Glomerular visceral epithelial cell (primary cell): ENCODE results near the gene N4BP2.

Experiments
- DNase-seq: peaks from one replicate; pipeline ENCODE4 v3.0.0-alpha.2; 2016; ENCODE audit errors: extremely low spot score

N4BP2 gene

DNA sequence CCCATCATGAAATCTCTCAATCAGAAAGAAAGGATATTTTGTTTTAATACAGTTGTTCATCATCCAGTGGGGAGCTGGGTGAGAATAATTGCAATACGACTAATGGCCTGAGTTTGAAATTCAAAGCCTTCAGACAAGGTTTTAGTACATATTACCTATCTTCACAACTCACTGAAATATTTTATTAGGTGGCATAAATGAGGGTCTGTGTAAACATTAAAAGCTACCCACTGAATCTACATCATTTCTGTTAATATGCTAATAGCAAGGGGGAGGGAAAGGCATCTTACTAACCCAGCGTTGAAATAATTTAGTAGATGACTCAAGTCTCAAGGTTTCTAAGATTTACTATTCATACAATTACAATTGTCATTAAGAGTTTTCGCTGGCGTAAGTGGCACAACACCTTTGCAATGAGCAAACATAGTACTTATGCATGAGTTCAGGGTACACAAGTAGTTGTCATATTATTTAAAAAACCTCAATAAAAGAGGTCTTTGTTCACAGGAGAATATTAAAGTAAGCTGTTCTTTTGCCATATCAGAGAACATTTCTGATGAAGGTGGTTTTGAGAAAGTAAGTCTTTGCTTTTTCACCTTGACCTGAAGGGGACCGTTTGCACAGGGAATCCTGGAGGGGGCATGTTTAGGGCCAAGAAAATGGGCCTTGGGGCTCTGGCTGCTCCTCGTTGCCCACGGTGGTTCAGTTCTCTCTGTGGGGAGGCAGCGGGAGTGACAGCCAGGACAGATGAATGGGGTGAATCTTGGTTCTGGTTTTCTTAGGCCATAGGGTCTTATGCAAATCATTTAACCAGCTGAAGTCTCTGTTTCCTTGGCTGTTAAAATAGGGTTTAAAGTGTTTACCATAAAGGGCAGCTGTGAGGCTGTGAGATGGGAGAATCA is 135.7 kb downstream of the N4BP2 start:
- no peak for DNase-seq

DNA sequence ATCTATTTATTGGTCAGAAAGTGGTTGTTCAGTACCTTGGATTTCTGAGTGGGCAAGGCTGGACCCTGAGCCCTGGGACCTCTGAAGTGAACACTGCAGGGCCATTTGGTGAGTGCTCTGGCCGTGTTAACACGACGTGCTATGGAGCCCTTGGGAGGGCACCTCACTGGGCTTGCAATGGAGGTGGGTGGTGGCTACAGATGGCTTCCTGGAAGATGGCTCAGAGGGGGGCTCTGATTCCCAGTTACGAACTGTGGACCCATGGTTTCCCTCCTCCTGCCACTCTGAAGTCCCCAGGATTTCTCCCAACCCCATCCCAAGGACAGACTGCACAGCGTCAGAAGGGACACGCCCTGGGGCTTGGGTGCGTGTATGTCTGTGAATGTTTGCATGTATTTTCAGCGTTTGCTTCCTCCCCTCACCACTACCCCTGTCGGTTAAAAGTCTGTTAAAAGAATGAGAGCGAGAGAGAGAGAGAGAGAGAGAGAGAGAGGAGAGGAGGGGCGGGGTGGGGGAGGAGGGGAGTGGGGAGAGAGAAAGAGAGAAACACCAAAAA is 136.4 kb downstream of the N4BP2 start:
- DNase-seq = no peak

DNA sequence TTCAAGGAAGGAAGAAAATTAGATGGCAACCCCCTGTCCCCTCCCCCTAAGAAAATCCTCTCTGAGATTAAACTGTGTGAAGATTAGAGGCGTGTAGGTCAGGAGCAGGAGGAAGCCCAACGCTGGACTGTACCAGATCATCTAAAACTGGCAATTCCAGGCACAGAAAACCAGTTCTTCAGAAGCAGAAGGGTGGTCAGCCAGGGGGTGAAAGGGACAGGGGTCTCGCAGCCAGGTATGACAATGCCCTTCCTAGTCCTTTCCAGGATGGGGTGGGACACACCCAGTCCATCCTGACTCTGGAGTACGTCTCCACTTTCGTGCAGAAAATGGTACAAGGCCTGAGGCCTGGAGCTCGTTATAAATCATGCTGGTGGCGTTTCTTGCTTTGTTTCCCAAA is 136.9 kb downstream of the N4BP2 start:
- DNase-seq = no peak

DNA sequence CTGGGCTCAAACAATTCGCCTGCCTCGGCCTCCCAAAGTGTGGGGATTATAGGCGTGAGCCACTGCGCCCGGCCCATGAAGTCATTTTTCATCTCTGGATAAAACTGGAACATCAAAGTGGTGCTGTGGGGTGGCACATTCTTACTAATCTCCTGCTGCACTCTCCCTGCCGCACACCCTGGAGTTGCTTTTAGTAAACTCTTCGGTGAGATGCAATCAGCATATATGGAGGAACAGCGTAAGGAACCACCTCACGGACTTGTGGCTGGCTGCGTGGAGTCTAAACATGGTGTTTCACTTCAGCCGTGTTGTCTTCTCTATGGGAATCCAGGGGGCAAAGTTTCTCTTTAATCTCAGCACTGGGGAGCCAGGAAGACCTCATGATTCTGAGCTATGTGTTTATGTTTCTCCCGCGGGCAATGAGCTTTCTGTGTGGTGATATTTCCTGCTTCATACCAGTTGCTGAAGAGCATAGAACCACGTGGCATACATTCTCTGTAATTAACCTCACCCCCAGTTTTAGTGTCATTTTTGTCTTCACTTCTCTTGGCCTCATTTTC is 138.0 kb downstream of the N4BP2 start:
- no peak for DNase-seq

DNA sequence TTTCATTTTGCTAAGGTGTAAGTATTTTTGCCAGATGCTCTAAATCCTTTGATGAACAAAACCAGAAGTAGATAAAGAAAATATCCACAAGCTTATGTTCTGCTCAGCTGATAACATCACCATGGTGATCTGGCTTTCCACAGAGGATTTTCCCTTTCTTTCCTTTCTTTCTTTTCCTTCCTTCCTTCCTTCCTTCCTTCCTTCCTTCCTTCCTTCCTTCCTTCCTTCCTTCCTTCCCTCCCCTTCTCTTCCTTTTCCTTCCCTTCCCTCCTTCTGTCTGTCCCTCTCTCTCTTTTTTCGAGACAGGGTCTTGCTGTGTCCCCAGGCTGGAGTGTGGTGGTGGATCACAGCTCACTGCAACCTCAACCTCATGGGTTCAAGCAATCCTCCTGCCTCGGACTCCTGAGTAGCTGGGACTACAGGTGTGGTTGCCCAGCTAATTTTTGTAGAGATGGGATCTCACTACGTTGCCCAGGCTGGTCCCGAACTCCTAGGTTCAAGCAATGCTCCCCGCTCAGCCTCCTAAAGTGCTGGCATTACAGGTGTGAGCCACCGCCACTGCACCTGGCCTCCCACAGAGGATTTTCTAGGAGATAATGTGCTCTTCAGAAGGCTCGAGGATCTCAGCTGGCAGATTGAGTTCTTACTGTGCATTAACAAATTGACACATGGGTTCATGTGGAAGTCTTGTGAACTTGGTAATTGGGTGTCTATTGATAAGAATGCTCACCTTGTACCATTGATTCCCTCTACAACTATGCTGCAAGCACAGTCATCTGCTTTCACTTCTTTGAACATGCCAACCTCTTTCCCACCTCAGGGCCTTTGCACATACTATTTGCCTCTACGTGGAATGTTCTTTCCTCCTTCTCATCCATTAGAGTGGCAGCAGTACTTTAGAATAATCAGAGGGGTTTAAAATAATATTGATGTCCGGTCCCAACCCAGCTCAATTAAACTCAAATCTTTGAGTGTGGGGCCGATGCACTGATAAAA is 138.8 kb downstream of the N4BP2 start:
- no peak for DNase-seq

- DNase-seq = no peak
Observed at GRCh38 chr4:40196272-40196671, 139.6 kb downstream of the N4BP2 start.

GRCh38 chr4:40196724-40197281 is 140.2 kb downstream of the N4BP2 start, which contains the start of gene RHOH:
RHOH (plus strand) TSS chr4:40197031; CDS start chr4:40243387, 46,356 bp downstream.
- no peak for DNase-seq

GRCh38 chr4:40197879-40198689 is 141.4 kb downstream of the N4BP2 start:
- no peak for DNase-seq

- no peak for DNase-seq
Observed at GRCh38 chr4:40199179-40199670, 142.6 kb downstream of the N4BP2 start.

DNA sequence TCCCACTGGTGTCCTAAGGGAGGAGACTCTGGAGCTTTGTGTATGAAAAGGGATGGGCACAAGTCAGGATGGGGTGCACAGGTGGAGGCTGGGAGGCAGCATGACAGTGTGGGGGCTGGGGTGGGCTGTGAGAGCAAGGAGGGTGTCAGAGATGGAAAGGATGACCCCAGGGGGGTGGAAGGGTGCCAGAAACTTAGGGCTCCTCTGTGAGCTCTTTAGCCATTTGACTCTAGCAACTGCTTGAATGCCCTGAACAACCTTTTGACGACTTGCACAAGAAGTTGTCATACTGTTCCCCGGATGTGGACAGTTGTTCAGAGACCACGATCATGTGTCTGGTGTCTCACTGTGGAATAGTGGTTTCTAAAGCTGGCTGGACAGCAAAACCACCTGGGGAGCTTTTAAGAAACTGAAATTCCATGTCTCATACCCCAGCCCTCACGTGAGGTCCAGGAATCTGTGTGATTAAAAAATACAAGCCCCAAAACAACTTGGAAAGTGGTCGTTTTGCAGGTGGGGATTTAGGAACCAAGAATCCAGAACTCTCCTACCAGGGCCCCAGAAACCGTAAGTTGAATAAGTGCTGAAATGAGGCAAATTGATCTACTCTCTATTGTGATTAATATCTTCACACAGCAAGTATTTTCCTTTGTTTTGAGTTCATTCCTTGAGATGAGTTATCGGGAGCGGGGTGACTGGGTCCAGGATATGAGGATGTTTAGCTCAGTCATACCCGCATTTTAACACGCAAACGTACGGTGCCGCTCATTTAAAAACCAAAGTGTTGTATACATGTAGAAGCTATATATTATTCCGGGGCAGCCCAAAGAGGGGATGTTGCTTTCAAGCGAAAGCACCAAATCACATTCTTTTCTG is 143.6 kb downstream of the N4BP2 start:
- DNase-seq = peak; percentile 23

DNA sequence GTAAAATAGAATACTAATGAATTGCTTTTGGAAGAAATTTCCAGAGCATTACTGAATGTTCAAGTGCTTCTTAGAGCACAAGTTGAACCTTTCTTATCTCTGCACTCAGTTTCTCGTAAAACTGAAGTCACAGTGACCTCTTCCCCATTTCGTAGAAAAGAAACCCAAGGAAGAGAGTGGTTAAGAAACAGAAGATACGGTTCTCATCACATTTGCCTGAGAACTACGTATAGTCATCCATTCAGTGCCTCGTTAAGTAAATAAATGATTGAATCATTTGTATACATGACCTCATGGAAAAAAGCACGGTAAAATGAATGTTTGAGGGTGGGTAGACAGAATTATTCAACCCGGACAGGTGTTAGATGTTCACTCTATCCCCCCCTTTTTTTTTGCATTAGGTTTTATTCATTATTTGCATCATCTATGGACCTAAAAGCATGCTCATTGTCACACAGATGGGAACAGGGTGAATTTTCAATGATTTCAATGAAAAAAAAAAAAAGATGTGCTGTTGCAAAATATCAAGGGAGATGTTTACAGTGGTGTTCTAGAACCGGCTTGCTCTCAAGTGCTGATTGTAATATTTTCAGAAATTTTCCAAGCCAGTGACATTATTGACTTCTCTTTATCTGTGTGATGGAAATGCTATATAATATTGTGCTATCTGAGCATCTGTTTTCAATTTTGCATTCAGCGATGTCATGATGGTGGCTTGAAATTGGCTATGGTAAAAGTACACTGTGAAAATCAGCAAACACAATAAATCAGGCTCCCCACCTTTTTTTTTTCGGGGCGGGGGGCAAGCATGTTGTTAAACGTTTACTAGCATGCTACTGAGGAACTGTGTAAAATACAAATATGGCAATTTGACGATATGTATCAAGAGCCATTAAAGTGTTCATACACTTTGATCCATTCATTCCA is 144.5 kb downstream of the N4BP2 start:
- no peak for DNase-seq

- no peak for DNase-seq
Observed at GRCh38 chr4:40201898-40202297, 145.2 kb downstream of the N4BP2 start.

DNA sequence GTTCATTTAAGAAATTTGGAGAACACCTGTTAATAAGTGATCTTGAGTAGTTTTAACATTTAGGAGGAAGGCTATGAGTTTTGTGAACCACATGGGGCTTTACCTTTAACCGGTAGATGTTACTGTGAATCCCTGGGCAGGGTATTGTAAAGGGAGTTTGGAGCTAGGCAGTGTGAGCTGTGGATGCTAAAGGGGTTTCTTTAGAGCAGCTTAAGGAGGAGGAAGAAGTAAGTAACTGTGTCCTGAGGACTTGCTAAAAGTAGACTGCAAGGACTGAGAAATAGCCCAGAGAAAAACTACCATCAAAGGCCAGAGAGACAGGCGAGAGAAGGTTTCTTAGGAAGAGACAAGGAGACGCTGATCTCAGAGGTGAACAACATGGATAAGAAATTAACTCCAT is 145.8 kb downstream of the N4BP2 start:
- no peak for DNase-seq

DNA sequence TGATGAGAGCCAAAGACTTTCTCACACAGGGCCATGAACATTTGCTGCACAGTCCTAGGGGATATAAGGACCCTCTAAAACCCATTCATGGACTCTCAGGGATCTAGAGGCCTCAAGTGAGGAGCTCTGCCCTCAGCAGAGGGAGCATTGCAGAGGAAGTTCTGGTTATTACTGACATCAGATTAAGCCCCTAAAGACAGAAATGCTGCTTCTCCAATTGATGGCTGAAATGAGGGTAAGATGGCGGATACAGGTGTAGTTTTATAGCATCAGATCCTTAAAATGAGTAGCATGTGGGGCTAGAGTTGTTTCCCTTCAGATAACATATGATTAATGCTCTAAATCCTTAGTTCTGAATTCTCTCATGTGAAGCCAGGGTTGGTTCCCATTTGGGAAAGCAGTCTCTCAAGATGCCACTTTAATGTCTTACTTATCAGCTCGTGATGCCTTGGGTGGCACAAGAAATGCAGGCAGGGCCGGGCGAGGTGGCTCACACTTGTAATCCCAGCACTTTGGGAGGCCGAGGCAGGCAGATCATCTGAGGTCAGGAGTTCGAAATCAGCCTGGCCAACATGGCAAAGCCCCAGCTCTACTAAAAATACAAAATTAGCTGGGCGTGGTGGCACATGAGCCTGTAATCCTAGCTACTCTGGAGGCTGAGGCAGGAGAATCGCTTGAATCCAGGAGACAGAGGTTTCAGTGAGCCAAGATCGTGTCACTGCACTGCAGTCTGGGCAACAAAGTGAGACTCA is 148.0 kb downstream of the N4BP2 start:
- no peak for DNase-seq

- DNase-seq = no peak
Observed at GRCh38 chr4:40205259-40206198, 148.9 kb downstream of the N4BP2 start.

DNA sequence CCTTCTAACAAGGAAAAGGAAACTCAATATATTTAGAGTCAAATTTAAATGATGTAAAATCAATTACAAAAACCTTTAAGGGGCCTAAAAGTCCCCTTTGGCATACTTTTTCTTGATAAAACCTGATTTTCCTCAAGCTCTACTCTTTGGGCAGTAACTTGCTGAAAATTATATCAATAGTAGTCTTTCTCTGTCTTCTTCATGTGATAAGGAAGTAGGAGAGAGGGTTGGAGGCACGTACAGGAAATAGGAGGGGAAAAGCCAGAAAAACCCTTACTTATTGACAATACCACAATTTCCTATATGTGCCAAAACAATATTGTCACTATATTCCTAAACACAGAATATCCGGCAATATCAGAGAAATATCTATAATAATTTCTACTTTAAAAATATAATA is 149.8 kb downstream of the N4BP2 start:
- no peak for DNase-seq
